Measurements from ENCODE around the gene PCDH9.

The PCDH9 gene

DNA sequence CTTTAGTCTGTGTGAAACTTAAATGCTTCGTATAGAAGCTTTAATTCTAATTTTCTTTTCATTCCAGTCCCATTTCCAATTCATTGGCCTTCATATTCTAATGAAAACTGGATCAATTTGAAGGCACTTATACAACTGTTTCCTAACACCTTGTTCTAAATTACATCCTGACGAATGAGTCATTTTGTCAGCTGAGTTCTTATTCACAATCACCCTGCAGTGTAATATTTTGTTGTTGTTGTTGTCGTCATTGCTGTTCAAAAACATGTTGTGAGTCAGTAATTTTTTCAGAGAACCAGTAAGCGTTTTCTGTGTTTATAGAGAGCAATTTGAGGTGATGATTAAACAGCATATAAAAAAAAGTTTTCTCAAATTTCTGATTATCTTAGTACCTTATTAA is 290.0 kb downstream of the PCDH9 start:
- DNase-seq (ENCODE audit: extremely low read depth, insufficient read length) = no peak
- Histone ChIP-seq H3K27me3 (replicated peaks; ENCODE audit: control insufficient read depth, insufficient read depth, low read length) (no peaks in the 10 kb centered on the region), H3K36me3 (ENCODE audit: control insufficient read depth, insufficient read depth, low read length) (no peaks in the 10 kb centered on the region), H3K4me3 (replicated peaks; ENCODE audit: low read depth, low read length) (no peak overlapping the region)
- TF ChIP-seq, protein P1, sequence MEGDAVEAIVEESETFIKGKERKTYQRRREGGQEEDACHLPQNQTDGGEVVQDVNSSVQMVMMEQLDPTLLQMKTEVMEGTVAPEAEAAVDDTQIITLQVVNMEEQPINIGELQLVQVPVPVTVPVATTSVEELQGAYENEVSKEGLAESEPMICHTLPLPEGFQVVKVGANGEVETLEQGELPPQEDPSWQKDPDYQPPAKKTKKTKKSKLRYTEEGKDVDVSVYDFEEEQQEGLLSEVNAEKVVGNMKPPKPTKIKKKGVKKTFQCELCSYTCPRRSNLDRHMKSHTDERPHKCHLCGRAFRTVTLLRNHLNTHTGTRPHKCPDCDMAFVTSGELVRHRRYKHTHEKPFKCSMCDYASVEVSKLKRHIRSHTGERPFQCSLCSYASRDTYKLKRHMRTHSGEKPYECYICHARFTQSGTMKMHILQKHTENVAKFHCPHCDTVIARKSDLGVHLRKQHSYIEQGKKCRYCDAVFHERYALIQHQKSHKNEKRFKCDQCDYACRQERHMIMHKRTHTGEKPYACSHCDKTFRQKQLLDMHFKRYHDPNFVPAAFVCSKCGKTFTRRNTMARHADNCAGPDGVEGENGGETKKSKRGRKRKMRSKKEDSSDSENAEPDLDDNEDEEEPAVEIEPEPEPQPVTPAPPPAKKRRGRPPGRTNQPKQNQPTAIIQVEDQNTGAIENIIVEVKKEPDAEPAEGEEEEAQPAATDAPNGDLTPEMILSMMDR (IDR thresholded peaks at IDR 0.05; ENCODE audit: insufficient read depth, low read length, poor library complexity, severe bottlenecking) = no peak

GRCh38 chr13:66937423-66937822 is 292.7 kb downstream of the PCDH9 start:
- TF ChIP-seq, protein P1 (IDR thresholded peaks at IDR 0.05; ENCODE audit: insufficient read depth, low read length, poor library complexity, severe bottlenecking) = no peak
- Histone ChIP-seq H3K27me3 (replicated peaks; ENCODE audit: control insufficient read depth, insufficient read depth, low read length) (no peaks in the 10 kb centered on the region), H3K4me3 (replicated peaks; ENCODE audit: low read depth, low read length) (no peak overlapping the region), H3K36me3 (ENCODE audit: control insufficient read depth, insufficient read depth, low read length) (no peaks in the 10 kb centered on the region)
- no peak for DNase-seq (ENCODE audit: extremely low read depth, insufficient read length)

GRCh38 chr13:66933994-66934393 is 296.1 kb downstream of the PCDH9 start:
- TF ChIP-seq, protein P1 (IDR thresholded peaks at IDR 0.05; ENCODE audit: insufficient read depth, low read length, poor library complexity, severe bottlenecking) = no peak
- no peak overlapping the region for H3K4me3 ChIP-seq (replicated peaks; ENCODE audit: low read depth, low read length)
- DNase-seq (ENCODE audit: extremely low read depth, insufficient read length) = no peak
- no peaks in the 10 kb centered on the region for H3K27me3 ChIP-seq (replicated peaks; ENCODE audit: control insufficient read depth, insufficient read depth, low read length)
- no peaks in the 10 kb centered on the region for H3K36me3 ChIP-seq (ENCODE audit: control insufficient read depth, insufficient read depth, low read length)

GRCh38 chr13:66933527-66933926 is 296.6 kb downstream of the PCDH9 start:
- TF ChIP-seq, protein P1 (IDR thresholded peaks at IDR 0.05; ENCODE audit: insufficient read depth, low read length, poor library complexity, severe bottlenecking) = no peak
- Histone ChIP-seq H3K4me3 (replicated peaks; ENCODE audit: low read depth, low read length) (no peak overlapping the region), H3K27me3 (replicated peaks; ENCODE audit: control insufficient read depth, insufficient read depth, low read length) (no peaks in the 10 kb centered on the region), H3K36me3 (ENCODE audit: control insufficient read depth, insufficient read depth, low read length) (no peaks in the 10 kb centered on the region)
- no peak for DNase-seq (ENCODE audit: extremely low read depth, insufficient read length)

DNA sequence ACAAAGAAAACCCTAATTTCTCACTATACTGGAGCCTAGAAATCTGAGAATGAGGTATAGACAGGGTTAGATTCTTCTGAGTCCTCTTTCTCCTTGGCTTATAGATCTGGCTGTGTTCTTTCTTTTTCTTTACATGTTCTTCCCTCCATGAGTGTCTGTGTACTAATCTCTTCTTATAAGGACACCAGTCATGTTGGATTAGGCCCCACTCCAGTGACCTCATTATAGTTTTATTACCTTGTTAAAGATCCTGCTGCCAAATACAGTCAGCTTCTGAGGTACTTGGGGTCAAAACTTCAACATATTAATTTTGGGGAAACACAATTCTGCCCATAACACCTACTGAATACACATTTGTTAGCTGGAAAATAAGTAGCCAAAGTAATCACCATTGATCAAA is 302.6 kb downstream of the PCDH9 start:
- Histone ChIP-seq H3K4me3 (replicated peaks; ENCODE audit: low read depth, low read length) (no peak overlapping the region), H3K27me3 (replicated peaks; ENCODE audit: control insufficient read depth, insufficient read depth, low read length) (no peaks in the 10 kb centered on the region), H3K36me3 (ENCODE audit: control insufficient read depth, insufficient read depth, low read length) (no peaks in the 10 kb centered on the region)
- no peak for DNase-seq (ENCODE audit: extremely low read depth, insufficient read length)
- TF ChIP-seq, protein P1 (IDR thresholded peaks at IDR 0.05; ENCODE audit: insufficient read depth, low read length, poor library complexity, severe bottlenecking) = no peak

DNA sequence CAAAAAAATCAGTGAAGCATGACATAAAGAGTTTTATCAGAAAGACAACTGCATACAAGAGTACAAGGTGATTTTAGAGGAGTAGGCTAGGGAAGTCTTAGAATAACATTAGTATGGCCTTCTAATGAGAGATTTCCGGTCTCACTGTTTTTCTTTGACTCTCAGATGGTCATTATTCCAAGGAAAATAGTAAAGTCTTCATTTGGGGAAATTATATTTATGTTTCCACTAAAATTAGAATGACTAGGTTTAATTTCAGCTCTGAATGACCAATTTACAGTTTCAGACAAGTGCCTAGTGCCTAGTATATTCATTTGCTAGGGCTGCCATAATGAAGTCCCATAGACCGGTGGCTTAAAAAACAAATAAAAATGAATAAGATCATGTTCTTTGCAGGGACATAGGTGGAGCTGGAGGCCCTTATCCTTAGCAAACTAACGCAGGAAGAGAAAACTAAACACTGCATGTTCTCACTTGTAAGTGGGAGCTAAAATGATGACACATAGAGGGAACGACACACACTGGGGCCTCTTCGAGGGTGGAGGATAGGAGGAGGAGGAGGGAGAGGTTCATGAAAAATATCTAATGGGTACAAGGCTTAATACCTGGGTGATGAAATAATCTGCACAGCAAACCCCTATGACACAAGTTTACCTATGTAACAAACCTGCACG is 303.1 kb downstream of the PCDH9 start:
- DNase-seq (ENCODE audit: extremely low read depth, insufficient read length) = no peak
- Histone ChIP-seq H3K27me3 (replicated peaks; ENCODE audit: control insufficient read depth, insufficient read depth, low read length) (no peaks in the 10 kb centered on the region), H3K4me3 (replicated peaks; ENCODE audit: low read depth, low read length) (no peak overlapping the region), H3K36me3 (ENCODE audit: control insufficient read depth, insufficient read depth, low read length) (no peaks in the 10 kb centered on the region)
- TF ChIP-seq, protein P1 (IDR thresholded peaks at IDR 0.05; ENCODE audit: insufficient read depth, low read length, poor library complexity, severe bottlenecking) = no peak
